Stimulated activated CD8-positive, alpha-beta memory T cell treated with anti-CD3 and anti-CD28 coated beads, Interleukin-7, amount 100 ng/mL, for 1 hour (primary cell): ENCODE data around the gene ABCC10.
"Not testable (repeated sequence)": the region's sequence is repeated elsewhere in the genome, so short reads cannot be mapped to it uniquely, and the experiment has no call there.

Experiments
- DNase-seq, 2 donors: peaks; one replicate each; pipeline ENCODE4 v3.0.0-alpha.2; 2020; ENCODE audit warnings: low read depth in 2 of 2

Gene ABCC10

DNA sequence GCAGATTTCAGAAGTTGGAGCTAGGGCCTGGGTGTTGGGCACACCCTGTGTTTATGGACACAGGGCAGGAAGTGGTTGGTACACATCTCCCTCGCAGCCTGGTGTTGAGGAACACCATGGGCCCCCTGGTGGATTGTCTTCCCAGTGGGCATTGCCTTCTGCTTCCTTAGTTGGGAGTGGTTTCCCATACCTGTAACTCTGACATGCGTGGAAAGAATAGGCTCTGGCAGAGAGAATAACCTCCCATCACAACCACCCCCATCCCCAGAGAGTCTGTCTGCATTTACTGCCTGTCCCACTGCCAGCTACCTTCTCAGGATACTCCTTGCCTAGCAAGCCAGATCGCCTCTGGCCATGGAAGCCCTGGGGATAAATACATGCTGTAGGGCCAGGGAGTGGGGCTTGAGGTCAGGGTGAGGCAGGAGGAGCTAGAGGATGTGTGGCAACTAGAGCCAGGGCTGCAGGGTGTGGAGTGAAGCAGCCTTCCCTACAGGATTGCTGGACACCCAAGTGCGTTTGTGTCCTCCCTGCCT lies 68.1 kb downstream of the ABCC10 start:
- no peak for DNase-seq

DNA sequence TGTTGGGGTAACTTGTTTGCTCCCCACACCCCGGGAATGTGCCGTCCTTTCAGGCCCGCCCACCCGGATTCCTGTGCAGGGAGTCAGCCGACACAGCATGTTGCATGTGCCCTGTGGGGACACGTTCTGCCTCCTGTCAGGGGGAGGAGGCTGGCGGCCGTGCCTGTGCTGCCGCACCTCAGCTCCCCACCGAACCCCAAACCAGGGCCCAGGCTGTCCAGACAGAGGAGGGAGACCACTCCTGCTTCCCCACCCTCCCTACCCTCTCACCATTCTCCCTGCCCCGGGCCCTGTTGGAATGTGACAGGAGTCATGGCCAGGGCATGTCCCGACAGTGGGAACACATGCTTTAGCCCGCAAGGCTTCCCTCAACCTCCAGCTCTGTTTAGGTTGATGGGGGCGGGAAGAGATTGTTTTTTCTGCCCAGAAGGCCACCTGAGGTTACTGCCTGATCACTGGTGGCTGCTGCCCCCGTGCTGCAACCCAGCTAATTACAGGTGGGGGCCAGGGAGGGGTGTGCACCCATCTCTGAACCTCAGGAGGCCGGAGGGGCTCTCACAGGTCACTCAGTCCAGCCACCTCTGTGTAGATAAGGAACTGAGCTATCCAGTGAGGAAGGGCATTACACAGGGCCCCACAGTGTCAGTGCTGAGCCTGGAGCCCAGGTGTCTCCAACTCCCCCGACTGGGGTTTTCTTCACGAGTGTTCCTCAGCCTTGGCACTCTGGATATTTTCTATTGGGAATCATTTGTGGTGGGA lies 69.2 kb downstream of the ABCC10 start:
- no peak for DNase-seq

DNA sequence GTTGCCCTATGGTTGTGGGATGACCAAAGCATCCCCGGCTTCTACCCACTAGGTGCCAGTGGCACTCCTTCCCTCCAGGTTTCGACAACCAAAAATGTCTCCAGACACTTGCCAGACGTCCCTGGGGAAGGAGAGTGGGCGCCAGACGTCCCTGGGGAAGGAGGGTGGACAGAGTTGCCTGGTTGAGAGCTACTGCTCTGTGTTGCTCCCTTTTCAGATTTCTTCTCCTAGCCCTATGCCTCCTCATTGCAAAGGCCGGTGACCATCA lies 69.7 kb downstream of the ABCC10 start:
- no peak for DNase-seq

DNA sequence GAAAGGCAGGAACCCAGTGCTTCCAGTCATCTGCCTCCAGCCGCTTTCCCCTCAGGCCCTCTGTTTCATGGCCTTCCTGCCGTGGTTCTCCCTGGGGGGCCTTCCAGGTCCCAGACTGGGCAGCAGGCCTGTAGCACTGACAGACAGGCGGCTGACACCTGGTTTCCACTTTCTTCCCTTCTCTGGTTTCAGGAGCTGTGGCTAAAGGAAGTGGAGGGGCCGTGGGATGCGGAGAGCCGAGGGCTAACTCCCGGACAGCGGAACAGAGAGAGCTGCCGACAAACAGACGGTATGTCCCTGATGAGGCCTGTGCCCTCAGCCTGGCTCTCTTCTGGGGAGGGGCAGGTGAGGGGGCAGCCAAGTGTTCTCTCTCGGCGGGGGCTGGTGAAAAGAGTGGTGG lies 70.3 kb downstream of the ABCC10 start:
- no peak for DNase-seq

- DNase-seq = not testable (repeated sequence)
These were observed 71.0 kb downstream of the ABCC10 start for GRCh38 chr6:43498291-43498690.

- no peak for DNase-seq
These were observed 71.9 kb downstream of the ABCC10 start for GRCh38 chr6:43499028-43499815.
